Endometrial microvascular endothelial cells (primary cell): ENCODE data around the gene SHD. TPM values are rescaled to one million over a fixed set of nuclear protein-coding genes. Genes with fewer than 3 reads are reported as not detected.
"Not testable (repeated sequence)": the region's sequence is repeated elsewhere in the genome, so short reads cannot be mapped to it uniquely, and the experiment has no call there.

Experiments used
- in situ Hi-C: cut with HindIII; loops from 2 replicates; pipeline ENCODE4 v1.10.0; 2017; ENCODE audit warnings: low sequenced_read_pairs, low pct_unique_long_range_greater_than_20kb; ENCODE audit errors: inconsistent ontology term
- total RNA-seq: library from RNA; depleted of rRNA; stranded (reverse); fragments of >200 nt; gene quantifications from one replicate; pipeline ENCODE4 v1.2.3, GENCODE V29; 2015; ENCODE audit errors: inconsistent ontology term

The SHD gene
- total RNA-seq, 1 donor from 2014 or later = not detected

DNA sequence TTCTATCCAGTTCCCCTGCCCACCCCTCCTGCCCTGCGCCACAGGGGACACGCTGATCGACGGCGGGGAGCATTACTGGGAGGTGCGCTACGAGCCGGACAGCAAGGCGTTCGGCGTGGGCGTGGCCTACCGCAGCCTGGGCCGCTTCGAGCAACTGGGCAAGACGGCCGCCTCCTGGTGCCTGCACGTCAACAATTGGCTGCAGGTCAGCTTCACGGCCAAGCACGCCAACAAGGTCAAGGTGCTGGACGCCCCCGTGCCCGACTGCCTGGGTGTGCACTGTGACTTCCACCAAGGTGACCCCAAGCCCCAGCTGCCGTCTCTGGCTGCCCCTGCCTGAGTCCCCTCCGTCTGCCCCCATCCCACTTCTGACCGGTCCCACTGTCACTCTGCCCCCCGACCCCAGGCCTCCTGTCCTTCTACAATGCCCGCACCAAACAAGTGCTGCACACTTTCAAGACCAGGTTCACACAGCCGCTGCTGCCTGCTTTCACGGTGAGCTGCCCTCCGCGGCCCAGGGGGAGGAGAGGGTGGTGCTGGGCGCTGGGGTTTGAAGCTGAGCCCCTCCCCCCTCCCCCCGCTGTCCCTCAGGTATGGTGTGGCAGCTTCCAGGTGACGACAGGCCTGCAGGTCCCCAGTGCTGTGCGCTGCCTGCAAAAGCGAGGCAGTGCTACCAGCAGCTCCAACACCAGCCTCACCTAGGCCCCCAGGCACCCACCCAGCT is 44.0 kb downstream of the SHD start:
- in situ Hi-C loops = no loop called here

DNA sequence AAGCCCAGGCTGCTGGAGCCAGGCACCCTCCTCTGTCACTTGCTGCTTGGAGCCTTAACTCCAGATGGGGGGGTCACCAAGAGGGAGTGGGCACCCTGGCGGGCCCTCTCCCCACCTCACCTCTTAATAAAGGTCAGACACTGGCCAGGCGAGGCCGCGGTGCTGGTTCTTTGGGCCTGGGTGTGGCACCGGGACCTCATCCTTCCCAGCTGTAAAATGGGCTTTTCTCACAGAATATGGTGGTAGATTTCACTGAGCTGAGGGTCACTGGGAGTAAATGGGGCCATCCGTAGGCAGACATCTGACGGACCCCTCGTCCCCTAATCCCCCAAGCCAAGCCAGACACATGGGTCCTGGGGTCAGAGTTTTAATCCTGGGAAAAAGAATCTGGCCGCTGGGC is 44.6 kb downstream of the SHD start:
- in situ Hi-C loops = no loop called here

DNA sequence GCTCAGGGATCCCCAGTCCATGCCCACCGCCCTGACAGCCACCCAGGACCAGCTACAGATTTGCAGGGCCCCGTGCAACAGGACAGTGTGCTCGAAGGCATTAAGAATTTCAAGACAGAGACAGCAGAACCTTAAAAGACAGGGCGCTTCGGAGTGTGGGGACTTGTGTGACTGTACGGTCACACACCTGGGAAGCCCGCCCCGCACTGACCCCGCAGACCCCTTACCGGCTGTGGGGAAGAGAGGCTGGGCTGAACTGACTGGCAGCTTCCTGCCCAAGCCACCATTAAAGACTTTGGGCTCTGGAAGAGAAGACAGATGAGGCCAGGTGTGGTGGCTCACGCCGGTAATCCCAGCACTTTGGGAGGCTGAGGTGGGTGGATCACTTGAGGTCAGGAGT is 45.2 kb downstream of the SHD start:
- in situ Hi-C loops = no loop called here

DNA sequence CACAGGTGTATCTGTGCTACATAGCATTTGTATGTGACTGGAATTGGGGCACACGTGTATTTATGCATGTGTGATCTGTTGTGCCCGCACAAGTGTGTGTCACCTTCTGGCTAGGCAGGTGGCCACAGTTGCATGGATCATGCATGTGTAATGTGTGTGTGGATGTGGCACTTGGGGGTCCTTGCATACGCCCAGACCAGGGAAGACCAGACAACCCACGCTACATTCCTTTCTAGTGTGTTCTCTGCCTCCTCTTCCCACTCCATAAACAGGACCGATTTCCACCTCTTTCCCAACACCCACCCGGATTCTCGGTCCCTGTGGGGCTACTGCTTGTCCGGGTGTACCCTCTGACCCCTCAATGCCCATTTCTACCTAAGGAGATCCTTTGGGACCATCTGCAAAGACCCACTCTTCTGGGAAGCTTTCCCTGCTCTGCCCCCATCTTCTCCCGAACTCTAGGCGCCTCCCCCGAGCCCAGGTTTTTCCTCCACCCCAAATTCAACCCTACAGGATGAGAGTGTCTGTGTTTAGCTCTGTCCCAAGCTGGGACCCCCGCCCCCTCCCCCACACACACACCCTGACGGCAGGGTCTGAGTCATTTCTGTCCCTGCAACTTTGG is 47.3 kb downstream of the SHD start:
- in situ Hi-C loops = no loop called here

DNA sequence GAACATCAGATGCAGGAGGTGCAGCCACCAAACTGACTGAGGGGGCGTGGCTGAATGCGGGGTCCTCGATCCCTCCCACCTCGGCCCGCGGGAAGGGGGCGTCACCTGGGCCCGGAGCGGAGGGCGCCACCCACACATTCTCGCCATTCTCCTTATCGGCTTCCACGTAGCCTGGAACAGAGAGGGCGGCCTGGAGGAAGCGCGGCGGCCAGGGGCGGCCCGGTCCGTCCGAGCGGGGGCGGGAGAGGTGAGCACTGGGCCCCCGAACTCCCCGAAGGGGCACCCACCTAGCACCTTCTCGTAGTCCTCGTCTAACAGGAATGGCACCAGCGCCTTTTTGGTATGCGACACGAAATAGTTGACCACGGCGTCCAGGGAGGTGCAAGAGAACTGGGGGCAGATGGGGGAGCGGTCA is 47.8 kb downstream of the SHD start:
- in situ Hi-C loops = no loop called here

DNA sequence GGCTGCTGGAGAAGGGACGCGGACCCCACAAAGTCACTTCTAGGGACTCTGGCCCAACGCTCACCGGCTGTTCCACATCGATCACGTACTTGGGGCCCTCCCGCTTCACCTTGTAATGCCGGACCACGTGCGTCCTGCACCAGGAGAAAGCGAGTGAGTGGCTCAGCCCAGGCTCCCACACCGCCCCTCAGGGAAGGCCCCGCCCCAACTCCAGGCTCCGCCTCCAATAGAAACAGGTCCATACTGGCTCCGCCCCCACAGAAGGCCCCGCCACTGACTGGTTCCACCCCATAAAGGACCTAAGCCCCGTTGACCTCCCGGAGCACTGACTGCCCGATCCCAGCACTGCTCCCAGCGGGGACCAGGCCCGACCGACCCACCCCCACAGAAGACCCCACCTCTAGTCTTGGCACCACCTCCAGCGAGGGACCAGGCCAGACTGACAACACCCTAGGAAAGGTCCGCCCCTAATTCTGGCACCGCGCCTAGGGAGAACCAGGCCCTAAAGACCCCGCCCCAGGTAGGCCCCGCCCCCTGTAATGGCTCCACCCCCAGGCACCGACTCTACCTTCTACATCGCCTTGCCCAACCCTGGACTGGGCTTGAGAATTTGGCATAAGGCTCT is 48.3 kb downstream of the SHD start:
- in situ Hi-C loops = no loop called here

DNA sequence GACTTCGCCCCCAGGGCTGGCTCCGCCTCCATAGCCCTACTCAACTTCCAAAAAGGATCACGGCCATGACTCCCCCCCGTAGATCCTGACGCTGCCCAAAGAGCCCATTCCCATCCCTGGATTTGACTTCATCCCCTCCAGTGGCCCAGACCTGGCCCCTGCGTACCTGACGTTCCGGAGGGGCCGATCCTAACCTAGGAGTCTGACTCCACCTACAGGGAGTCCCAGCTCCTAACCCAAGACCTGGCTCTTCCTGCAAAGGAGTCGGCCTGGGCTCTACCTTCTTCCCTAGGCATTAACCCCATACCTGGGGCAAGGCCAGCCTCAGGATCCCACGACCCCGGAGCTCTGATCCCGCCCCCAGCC is 48.8 kb downstream of the SHD start:
- in situ Hi-C loops = no loop called here

DNA sequence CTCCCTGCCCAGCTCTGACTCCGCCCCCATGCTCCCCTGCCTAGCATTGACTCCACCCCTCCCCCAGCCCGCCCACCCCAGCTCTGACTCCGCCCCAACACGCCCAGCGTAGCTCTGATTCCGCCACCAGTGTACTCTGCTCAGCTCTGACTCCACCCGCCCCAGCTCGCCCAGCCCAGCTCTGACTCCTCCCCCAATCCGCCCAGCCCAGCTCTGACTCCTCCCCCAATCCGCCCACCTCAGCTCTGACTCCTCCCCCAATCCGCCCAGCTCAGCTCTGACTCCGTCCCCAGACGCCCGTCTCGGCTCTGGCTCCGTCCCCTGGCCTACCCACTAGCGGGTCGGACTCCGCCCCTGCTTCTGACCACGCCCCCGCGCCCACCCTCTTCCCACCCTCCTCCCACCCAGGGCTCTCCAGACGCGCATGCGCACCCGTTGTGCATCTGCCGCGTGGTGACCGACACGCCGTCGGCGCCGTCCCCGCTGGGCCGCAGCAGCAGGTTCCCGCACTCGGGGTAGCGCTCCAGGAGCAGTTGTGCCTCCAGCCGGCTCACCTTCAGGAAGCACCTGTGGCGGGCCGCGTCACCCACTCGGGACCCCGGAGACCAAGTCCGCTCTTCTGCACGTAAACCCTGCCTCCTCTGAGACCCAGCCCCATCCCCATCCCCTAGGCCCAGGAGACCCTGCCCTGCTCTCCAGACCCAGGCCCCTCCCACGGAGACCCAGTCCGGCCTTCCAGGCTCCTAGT is 49.4 kb downstream of the SHD start:
- in situ Hi-C loops = no loop called here

DNA sequence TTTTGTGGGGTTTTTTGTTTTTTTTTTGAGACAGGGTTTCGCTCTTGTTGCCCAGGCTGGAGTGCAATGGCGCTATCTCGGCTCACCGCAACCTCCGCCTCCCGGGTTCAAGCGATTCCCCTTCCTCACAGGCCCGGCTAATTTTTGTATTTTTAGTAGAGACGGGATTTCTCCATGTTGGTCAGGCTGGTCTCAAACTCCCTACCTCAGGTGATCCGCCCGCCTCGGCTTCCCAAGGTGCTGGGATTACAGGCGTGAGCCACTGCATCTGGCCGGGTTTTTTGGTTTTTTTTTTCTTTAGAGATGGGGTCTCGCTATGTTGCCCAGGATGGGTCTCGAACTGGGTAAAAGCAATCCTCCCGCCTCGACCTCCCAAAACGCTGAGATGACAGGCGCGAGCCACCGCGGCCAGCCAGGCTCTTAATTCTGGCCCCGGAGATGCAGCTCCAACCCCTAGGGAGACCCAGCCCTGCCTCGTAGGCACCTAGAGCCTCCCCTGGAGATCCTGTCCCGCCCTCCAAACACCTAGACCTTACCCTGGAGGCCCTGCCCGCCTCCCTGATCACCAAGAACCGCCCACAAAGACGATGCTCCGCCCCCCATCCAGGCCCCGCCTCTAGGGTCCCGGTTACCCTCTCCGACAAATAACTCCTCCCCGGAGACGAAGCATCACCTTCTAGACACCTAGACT is 50.1 kb downstream of the SHD start:
- in situ Hi-C loops = not testable (repeated sequence)

DNA sequence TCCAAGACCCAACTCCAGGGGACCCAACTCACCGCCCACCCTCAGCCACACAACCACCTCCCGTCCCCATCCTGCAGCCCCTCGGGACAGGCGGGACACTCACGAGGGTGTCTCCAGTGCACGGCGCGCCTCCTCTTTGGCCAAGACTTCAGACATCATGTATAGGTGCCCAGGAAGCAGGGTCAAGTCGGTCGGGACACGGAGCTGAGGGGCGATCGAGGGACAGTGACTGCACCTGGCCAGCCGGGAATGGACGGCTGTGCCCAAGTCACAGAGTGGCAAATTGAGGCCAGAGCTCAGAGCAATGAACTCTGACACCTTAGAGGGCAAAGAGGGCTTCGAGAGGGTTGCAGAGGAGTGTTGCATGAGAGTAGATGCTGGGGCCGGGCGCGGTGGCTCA is 50.8 kb downstream of the SHD start:
- in situ Hi-C loops = no loop called here

DNA sequence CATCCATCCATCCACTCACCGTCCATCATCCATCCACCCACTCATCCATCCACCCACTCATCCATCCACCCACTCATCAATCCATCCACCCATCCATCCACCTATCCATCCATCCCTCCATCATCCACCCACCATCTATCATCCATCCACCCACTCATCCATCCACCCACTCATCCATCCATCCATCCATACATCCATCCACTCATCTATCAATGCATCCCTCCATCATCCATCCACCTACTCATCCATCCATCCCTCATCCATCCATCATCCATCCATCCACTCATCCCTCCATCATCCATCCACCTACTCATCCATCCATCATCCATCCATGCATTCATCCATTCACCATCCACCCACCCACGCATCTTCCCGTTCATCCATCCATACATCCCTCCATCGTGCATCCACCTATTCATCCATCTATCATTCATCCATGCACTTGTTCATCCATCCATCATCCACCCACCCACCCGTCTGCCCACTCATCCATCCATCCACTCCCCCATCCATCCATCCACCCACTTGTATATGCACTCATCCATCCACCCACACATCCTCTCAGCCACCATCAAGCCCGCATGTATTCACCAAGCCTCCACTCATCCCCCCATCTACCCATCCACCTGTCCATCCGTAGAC is 56.0 kb downstream of the SHD start:
- in situ Hi-C loops = no loop called here

DNA sequence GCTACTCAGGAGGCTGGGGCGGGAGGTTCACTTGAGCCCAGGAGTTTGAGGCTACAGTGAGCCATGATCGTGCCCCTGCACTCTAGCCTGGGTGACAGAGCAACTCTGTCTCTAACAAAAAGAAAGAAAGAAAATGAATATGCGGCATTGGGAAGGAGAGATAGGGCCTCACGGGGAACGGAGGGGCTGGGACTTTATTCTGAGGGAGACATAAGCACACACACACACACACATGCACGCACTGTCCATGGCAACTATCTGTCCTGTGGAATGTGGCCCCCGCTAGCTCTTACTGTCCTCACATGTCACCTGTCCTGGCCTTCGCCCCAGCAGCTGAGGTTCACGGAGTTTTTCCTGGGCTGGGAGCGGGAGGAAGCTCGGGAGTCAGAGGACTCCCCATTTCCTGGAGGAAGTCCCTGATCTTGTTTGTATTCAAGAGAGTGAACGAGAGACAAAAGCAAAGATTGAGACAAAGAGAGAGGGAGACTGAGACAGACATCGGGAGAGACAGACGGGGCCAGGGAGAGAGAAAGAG is 58.9 kb downstream of the SHD start:
- in situ Hi-C loops = no loop called here

DNA sequence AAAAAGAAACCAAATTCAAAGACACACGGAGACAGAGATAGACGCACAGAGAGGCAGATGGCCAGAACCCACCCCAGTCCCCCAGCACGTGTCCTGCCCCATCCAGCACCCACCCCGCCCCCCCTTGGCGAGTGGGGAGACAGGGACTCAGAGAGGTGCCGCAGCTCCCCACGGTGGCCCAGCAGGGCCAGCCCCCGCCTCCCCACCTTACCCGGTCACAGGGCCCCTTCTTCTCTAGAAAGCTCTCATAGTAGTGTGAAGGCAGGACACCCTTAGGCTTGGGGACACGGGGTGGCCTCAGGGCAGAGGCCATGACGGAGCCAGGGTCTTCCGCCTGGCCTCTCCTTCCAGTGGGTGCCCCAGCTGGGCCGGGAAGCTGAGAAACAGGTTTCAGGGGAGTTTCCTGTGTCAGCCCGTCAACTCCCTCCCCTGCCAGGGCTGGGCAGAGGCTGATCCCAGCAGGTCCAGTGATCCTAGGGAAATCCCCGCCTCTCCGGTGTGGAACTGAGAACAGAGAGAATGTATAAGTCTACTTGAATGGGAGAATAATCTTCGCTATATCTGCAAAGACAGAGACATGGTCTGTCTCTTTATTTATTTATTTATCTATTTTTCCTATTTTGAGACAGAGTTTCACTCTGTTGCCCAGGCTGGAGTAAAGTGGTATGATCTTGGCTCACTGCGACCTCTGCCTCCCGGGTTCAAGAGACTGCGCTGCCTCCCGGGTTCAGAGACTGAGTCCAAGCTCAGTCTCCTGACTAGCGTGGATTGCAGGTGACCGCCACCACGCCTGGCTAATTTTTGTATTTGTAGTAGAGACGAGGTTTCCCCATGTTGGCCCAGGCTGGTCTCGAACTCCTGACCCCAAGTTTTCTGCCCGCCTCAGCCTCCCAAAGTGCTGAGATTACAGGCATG is 59.6 kb downstream of the SHD start, which contains the start of gene STAP2:
Gene STAP2, minus strand, starts transcription at position 387 of the 915 bp plus-strand sequence. Its CDS starts 74 bp downstream, at position 313.
- in situ Hi-C loops = no loop called here

Other genes starting within 250 kb of the SHD start
- gene ZBTB7A, start 212.4 kb upstream of the SHD start, total RNA-seq = 28.1 TPM
- gene MAP2K2, start 155.1 kb upstream of the SHD start, total RNA-seq = 156 TPM
- gene CREB3L3, start 125.6 kb upstream of the SHD start, total RNA-seq = not detected
- 23.2 TPM for gene SIRT6, start 96.7 kb upstream of the SHD start, total RNA-seq
- not detected for gene ANKRD24, start 96.6 kb upstream of the SHD start, total RNA-seq
- gene EBI3, start 49.7 kb upstream of the SHD start, total RNA-seq = 1.1 TPM
- 39.5 TPM for gene YJU2, start 32.2 kb upstream of the SHD start, total RNA-seq
- not detected for gene TMIGD2, start 23.1 kb downstream of the SHD start, total RNA-seq
- gene FSD1, start 25.3 kb downstream of the SHD start, total RNA-seq = 15.1 TPM
- gene STAP2, start 59.6 kb downstream of the SHD start, total RNA-seq = 15.0 TPM
- 3.5 TPM for gene MPND, start 64.3 kb downstream of the SHD start, total RNA-seq
- gene SH3GL1, start 121.3 kb downstream of the SHD start, total RNA-seq = 128 TPM
- 21.3 TPM for gene CHAF1A, start 123.4 kb downstream of the SHD start, total RNA-seq
- gene UBXN6, start 178.5 kb downstream of the SHD start, total RNA-seq = 125 TPM
- gene HDGFL2, start 193.0 kb downstream of the SHD start, total RNA-seq = 66.1 TPM
- not detected for gene PLIN4, start 239.2 kb downstream of the SHD start, total RNA-seq